HS-27A (cell line): ENCODE measurements around the gene RAB27B.

Experiments used
- DNase-seq: peaks from one replicate; pipeline ENCODE4 v3.0.0-alpha.2; 2012; ENCODE audit warnings: low read depth, missing footprints

The RAB27B gene

GRCh38 chr18:54871231-54871630, 43.0 kb downstream of the RAB27B start:
- DNase-seq: no peak

- DNase-seq: no peak
Measured at GRCh38 chr18:54872681-54873080, 44.4 kb downstream of the RAB27B start.

- no peak for DNase-seq
Measured at GRCh38 chr18:54873884-54874255, 45.6 kb downstream of the RAB27B start.

GRCh38 chr18:54875063-54875462, 46.8 kb downstream of the RAB27B start:
- DNase-seq: no peak

GRCh38 chr18:54877076-54877475, 48.8 kb downstream of the RAB27B start:
- DNase-seq: no peak

- DNase-seq: no peak
Measured at GRCh38 chr18:54878159-54878622, 49.9 kb downstream of the RAB27B start.

- DNase-seq: no peak
Measured at GRCh38 chr18:54878659-54879358, 50.5 kb downstream of the RAB27B start.

GRCh38 chr18:54879691-54880090, 51.4 kb downstream of the RAB27B start:
- no peak for DNase-seq

GRCh38 chr18:54880395-54881105, 52.3 kb downstream of the RAB27B start:
- no peak for DNase-seq

GRCh38 chr18:54881229-54881768, 53.0 kb downstream of the RAB27B start:
- no peak for DNase-seq

- DNase-seq: no peak
Measured at GRCh38 chr18:54882318-54882717, 54.0 kb downstream of the RAB27B start.

- no peak for DNase-seq
Measured at GRCh38 chr18:54883816-54884604, 55.7 kb downstream of the RAB27B start.

GRCh38 chr18:54888378-54888777, 60.1 kb downstream of the RAB27B start:
- no peak for DNase-seq

- DNase-seq: no peak
Measured at GRCh38 chr18:54888933-54889332, 60.7 kb downstream of the RAB27B start.

GRCh38 chr18:54899500-54899899, 71.2 kb downstream of the RAB27B start:
- no peak for DNase-seq

- no peak for DNase-seq
Measured at GRCh38 chr18:54900290-54900689, 72.0 kb downstream of the RAB27B start.

- no peak for DNase-seq
Measured at GRCh38 chr18:54904581-54904980, 76.3 kb downstream of the RAB27B start.

- DNase-seq: no peak
Measured at GRCh38 chr18:54905629-54906028, 77.4 kb downstream of the RAB27B start.

- DNase-seq: no peak
Measured at GRCh38 chr18:54906331-54907185, 78.3 kb downstream of the RAB27B start.

GRCh38 chr18:54909538-54909937, 81.3 kb downstream of the RAB27B start:
- no peak for DNase-seq

- no peak for DNase-seq
Measured at GRCh38 chr18:54910161-54910919, 82.1 kb downstream of the RAB27B start.
